Coronary artery (tissue), 2 donors: ENCODE measurements around the gene SMARCA1.

ENCODE experiments used
- DNase-seq: peaks from one replicate; pipeline ENCODE4 v3.0.0-alpha.2; 2017; ENCODE audit warnings: low spot score
- H3K27ac ChIP-seq, 2 donors: fragments of 200-600 bp; sonication (generic); one replicate each; pipeline ENCODE4 v1.5.1; 2016 to 2019
- H3K4me3 ChIP-seq: fragments of 200-600 bp; sonication (generic); 2 replicates; pipeline ENCODE4 v1.5.1; 2016; ENCODE audit warnings: mild to moderate bottlenecking, moderate library complexity
- CTCF ChIP-seq: fragments of 200-600 bp; sonication (generic); IDR thresholded peaks from one replicate; pipeline ENCODE4 v1.5.1; 2019; ENCODE audit warnings: antibody characterized with exemption

Gene SMARCA1

GRCh38 chrX:129545408-129545807 is 22.1 kb upstream of the SMARCA1 start:
- TF ChIP-seq CTCF = no peak
- DNase-seq = no peak
- no peak overlapping the region for H3K27ac ChIP-seq
- no peak overlapping the region for H3K4me3 ChIP-seq

GRCh38 chrX:129544780-129545179 is 21.5 kb upstream of the SMARCA1 start:
- Histone ChIP-seq H3K27ac (no peak overlapping the region), H3K4me3 (no peak overlapping the region)
- no peak for TF ChIP-seq CTCF
- DNase-seq = no peak

- peak overlapping the region; percentile 78 for H3K4me3 ChIP-seq
- peak; percentile 74 for DNase-seq
- no peak for TF ChIP-seq CTCF
- peak overlapping the region; percentile 63 to 86 for H3K27ac ChIP-seq
Measured at GRCh38 chrX:129540722-129541184, 17.5 kb upstream of the SMARCA1 start.

GRCh38 chrX:129540068-129540653 is 16.9 kb upstream of the SMARCA1 start, which contains the start of gene OCRL:
OCRL (plus strand) TSS chrX:129540259; CDS start chrX:129540440, 181 bp downstream.
- Histone ChIP-seq H3K4me3 (peak within 1 kb of the TSS; percentile 78), H3K27ac (peak within 1 kb of the TSS; percentile 63 to 86)
- peak; percentile 76 for DNase-seq
- peak; percentile 41 for TF ChIP-seq CTCF

GRCh38 chrX:129534816-129535578 is 11.7 kb upstream of the SMARCA1 start:
- H3K27ac ChIP-seq = no peak overlapping the region
- no peak overlapping the region for H3K4me3 ChIP-seq
- TF ChIP-seq CTCF = no peak
- no peak for DNase-seq

GRCh38 chrX:129531132-129531531 is 7.8 kb upstream of the SMARCA1 start:
- Histone ChIP-seq H3K27ac (no peak overlapping the region), H3K4me3 (no peak overlapping the region)
- TF ChIP-seq CTCF = no peak
- DNase-seq = no peak

- no peak for DNase-seq
- Histone ChIP-seq H3K27ac (no peak overlapping the region), H3K4me3 (no peak overlapping the region)
- no peak for TF ChIP-seq CTCF
Measured at GRCh38 chrX:129530410-129530809, 7.1 kb upstream of the SMARCA1 start.
